Astrocyte of the cerebellum (primary cell): ENCODE measurements around the gene GPATCH3.

ENCODE experiments used
- DNase-seq: peaks from one replicate; pipeline ENCODE4 v3.0.0-alpha.2; 2011; ENCODE audit warnings: low read depth
- H3K4me3 ChIP-seq: 2 replicates; pipeline ENCODE4 v1.5.1; 2011; ENCODE audit warnings: mild to moderate bottlenecking, low read depth, low read length, moderate library complexity
- in situ Hi-C: cut with HindIII; loops from 2 replicates; pipeline ENCODE4 v1.10.0; 2017; ENCODE audit warnings: low sequenced_read_pairs
- TF ChIP-seq, protein P1 (sequence below): IDR thresholded peaks from 2 replicates; pipeline ENCODE4 v1.5.1; 2012; ENCODE audit warnings: low read length, low read depth, moderate library complexity, mild to moderate bottlenecking; ENCODE audit errors: missing control alignments

GPATCH3 gene

DNA sequence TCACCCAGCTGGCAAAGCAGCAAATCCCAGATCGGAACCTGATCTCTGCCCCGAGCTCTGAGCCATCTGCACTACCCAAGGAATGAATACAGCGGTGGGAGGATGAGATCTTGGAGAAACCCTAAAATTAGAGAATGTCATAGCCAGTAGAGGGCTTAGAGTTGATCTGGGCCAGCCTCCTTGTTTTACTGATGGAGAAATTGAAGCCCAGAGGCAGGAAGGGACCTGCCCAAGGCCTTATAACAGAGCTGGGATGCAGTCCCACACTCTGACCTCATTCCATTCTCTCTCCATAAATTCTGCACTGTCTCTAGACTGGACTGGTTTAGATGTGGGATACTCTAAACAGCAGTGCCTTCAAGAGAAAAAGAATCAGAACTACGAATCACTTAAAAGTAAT is 42.1 kb downstream of the GPATCH3 start:
- TF ChIP-seq, protein P1, sequence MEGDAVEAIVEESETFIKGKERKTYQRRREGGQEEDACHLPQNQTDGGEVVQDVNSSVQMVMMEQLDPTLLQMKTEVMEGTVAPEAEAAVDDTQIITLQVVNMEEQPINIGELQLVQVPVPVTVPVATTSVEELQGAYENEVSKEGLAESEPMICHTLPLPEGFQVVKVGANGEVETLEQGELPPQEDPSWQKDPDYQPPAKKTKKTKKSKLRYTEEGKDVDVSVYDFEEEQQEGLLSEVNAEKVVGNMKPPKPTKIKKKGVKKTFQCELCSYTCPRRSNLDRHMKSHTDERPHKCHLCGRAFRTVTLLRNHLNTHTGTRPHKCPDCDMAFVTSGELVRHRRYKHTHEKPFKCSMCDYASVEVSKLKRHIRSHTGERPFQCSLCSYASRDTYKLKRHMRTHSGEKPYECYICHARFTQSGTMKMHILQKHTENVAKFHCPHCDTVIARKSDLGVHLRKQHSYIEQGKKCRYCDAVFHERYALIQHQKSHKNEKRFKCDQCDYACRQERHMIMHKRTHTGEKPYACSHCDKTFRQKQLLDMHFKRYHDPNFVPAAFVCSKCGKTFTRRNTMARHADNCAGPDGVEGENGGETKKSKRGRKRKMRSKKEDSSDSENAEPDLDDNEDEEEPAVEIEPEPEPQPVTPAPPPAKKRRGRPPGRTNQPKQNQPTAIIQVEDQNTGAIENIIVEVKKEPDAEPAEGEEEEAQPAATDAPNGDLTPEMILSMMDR, result no peak
- DNase-seq, result no peak
- in situ Hi-C loops, result no loop called here
- no peak overlapping the region for H3K4me3 ChIP-seq

DNA sequence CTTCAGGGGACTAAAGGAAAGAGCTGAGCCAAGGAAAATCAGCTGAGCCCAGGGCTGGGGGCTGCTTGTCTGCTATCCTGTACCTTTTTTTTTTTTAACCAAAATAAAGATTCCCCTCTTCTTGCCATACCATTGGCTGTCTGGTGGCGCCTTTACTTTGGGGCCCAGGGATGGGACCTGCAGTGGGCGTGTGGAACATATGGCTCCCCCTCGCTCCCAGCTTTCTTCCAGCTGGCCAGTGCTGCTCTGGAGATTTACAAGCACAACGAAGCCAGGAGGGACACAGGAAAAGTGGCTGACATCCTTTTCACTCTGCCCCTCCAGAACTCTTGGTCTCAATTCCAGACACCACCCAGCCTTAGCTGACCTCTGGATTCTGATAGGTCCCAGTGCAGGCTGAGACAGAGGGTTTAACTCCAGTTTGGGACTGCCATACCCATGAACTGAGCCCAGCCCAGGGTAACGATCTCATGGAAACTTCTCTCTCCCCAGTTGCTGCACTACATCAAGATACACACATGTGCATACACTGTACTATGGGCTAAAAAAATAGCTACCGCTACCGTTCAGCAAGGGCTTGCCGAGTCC is 42.7 kb downstream of the GPATCH3 start:
- DNase-seq, result no peak
- in situ Hi-C loops, result no loop called here
- TF ChIP-seq, protein P1, result no peak
- H3K4me3 ChIP-seq, result no peak overlapping the region

DNA sequence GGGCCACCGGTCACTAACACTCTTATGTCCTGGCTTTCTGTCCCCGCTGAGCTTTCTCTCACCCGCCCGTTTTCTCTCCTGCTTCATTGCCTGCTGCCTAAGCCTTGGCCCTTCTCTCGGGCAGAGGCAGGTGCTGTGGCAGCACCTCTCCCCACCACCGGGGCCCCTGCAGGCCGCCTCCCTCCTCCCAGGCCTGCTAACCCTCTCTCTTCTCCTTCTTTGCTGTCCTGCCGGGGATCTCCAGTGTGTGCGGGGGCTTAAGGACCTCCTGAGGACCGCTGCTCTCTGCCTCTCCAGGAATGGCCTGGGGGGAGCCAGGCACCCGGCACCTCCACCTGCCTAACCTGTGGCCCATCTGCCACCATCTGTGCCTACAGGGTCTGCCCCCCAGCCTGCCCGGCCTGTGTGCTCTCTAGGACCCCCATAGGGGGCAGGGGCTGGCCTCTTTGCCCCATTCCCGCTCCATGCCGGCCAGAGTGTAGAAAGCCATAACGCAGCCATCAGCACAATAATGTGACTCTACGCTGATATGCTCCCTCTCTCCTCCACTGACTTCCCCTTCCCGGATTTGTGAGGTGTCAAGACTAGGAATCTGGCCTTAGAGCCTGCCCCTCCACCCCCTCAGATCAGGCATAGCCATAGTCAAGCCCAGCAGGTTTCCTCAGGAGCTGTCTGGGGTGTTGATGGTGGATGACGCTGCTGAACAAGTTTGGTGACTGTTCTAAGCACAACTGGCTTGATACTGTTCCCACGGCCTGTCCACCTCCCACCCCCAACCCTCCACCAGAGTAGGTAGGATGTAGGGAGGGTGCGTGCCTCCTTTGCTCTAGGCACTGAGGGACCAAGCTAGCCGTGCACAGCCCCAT is 43.4 kb downstream of the GPATCH3 start:
- H3K4me3 ChIP-seq, result no peak overlapping the region
- DNase-seq, result no peak
- TF ChIP-seq, protein P1, result no peak
- in situ Hi-C loops, result no loop called here

DNA sequence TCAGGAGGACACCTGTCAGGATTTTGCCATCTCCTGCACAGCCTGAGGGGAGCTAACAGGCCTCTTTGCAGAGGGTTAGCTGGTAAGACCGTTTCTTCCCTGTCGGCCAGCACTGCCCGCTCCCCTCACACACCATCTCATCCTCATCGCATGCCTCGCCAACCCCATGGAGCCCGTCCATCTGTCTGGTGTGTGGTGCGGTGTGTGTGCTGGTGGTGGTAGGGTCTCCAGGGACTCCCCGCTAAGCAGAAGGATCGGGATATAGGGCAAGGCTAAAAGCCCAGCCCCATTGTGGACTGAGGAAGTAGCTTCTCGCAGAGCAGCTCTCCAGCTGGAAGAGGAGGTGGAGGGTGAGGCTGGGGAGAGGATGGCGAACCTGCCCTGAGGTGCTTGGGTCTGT is 44.1 kb downstream of the GPATCH3 start:
- in situ Hi-C loops, result no loop called here

DNA sequence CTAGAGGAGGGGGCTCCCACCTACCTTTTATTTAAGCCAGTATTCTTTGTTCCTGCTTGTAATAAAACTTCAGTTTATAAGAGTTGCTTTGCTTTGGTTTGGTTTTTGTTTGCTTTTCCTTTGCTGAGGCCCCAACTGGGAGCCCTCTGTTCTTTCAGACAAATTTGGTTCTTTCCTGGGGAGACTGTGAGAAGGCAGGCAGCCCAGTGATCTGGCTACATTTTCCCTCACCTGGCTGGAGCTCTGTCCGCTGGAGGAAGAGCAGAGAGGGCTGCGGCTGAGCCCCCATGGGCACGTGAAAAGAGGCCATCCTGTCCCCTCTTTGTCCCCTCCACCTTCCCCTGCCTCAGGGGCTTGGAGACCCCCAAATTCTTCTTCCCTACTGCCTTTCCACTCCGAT is 44.6 kb downstream of the GPATCH3 start:
- TF ChIP-seq, protein P1, result no peak
- no peak overlapping the region for H3K4me3 ChIP-seq
- DNase-seq, result no peak
- in situ Hi-C loops, result no loop called here

More for the DNA sequence above, 44.1 kb downstream of the GPATCH3 start:
- TF ChIP-seq, protein P1, result no peak
- DNase-seq, result no peak
- H3K4me3 ChIP-seq, result no peak overlapping the region

DNA sequence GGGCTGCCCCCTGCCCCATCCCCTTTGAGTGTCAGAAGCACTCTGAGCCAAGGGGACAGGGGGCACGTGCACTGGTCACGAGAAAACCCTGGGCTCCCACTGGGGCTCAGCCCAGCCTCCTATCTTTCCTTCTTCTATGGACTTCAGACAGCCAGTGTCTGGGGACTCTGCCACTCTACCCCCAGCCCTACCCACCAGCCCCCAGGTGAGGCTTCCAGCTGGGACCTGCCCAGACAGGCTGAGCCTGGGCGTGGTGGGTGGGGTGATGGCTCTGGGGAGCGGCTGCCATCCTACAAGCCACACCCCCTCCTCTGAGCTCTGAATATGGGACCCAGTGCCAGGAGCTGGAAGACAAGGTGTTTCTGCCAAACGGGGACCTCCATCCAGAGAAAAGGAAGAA is 45.4 kb downstream of the GPATCH3 start:
- DNase-seq, result no peak
- TF ChIP-seq, protein P1, result no peak
- in situ Hi-C loops, result no loop called here
- H3K4me3 ChIP-seq, result no peak overlapping the region
